GM23338 (cell line): ENCODE measurements around the gene DAZAP1. TPM values are rescaled to one million over a fixed set of nuclear protein-coding genes. Genes with fewer than 3 reads are reported as not detected.

Experiments
- ATAC-seq: fragments of 200-7000 bp; cut with Tn5 transposase; 3 replicates; pipeline ENCODE4 v1.9.1; 2020
- DNase-seq: peaks from one replicate; pipeline ENCODE4 v3.0.0-alpha.2; 2015; ENCODE audit warnings: low spot score
- H2AFZ ChIP-seq: fragments of 200-600 bp; sonication (generic); 2 replicates; pipeline ENCODE4 v1.8.0; 2016; ENCODE audit warnings: antibody characterized with exemption, mild to moderate bottlenecking, moderate library complexity
- H3F3A ChIP-seq: fragments of 200-600 bp; sonication (generic); replicated peaks from 2 replicates; pipeline ENCODE4 v1.8.0; 2017; ENCODE audit warnings: antibody characterized with exemption, mixed run types, low read depth
- H3K27ac ChIP-seq: fragments of 200-600 bp; sonication (generic); 2 replicates; pipeline ENCODE4 v1.6.1; 2016; ENCODE audit warnings: low read depth
- H3K27me3 ChIP-seq: fragments of 200-600 bp; sonication (generic); 2 replicates; pipeline ENCODE4 v1.8.0; 2016; ENCODE audit warnings: mild to moderate bottlenecking, mixed run types, moderate library complexity; ENCODE audit not compliant: insufficient read depth
- H3K36me3 ChIP-seq: fragments of 200-600 bp; sonication (generic); 2 replicates; pipeline ENCODE4 v1.8.0; 2016; ENCODE audit warnings: mild to moderate bottlenecking; ENCODE audit not compliant: insufficient read depth
- H3K4me1 ChIP-seq: fragments of 200-600 bp; sonication (generic); 2 replicates; pipeline ENCODE4 v1.8.0; 2016; ENCODE audit warnings: mild to moderate bottlenecking, moderate library complexity; ENCODE audit not compliant: insufficient read depth
- H3K4me2 ChIP-seq: fragments of 200-600 bp; sonication (generic); 2 replicates; pipeline ENCODE4 v1.7.1; 2017; ENCODE audit warnings: mixed run types
- H3K4me3 ChIP-seq: fragments of 200-600 bp; sonication (generic); 2 replicates; pipeline ENCODE4 v1.6.1; 2016; ENCODE audit warnings: mixed run types
- H3K79me2 ChIP-seq: fragments of 200-600 bp; sonication (generic); replicated peaks from 2 replicates; pipeline ENCODE4 v1.8.0; 2017; ENCODE audit warnings: mild to moderate bottlenecking; ENCODE audit not compliant: insufficient read depth
- H3K9me2 ChIP-seq: fragments of 200-600 bp; sonication (generic); 2 replicates; pipeline ENCODE4 v1.8.0; 2017; ENCODE audit not compliant: insufficient read depth
- H4K20me1 ChIP-seq: fragments of 200-600 bp; sonication (generic); replicated peaks from 2 replicates; pipeline ENCODE4 v1.8.0; 2017; ENCODE audit warnings: mild to moderate bottlenecking; ENCODE audit not compliant: insufficient read depth
- H3K27ac Mint-ChIP-seq: 2 replicates; pipeline ENCODE4 v1.8.0; 2020; ENCODE audit warnings: inconsistent platforms, mild to moderate bottlenecking, moderate library complexity, mixed read lengths
- H3K27me3 Mint-ChIP-seq: 3 replicates; pipeline ENCODE4 v1.8.0; 2022; ENCODE audit warnings: low read depth, mild to moderate bottlenecking, moderate library complexity, mixed read lengths, inconsistent platforms; ENCODE audit not compliant: insufficient read depth, poor library complexity
- H3K36me3 Mint-ChIP-seq: 3 replicates; pipeline ENCODE4 v1.8.0; 2021; ENCODE audit warnings: low read depth, mild to moderate bottlenecking, inconsistent platforms, moderate library complexity, mixed read lengths
- H3K4me1 Mint-ChIP-seq: 3 replicates; pipeline ENCODE4 v1.8.0; 2020; ENCODE audit warnings: mild to moderate bottlenecking, inconsistent platforms, mixed read lengths
- H3K4me3 Mint-ChIP-seq: 3 replicates; pipeline ENCODE4 v1.8.0; 2021; ENCODE audit warnings: moderate library complexity, mild to moderate bottlenecking, inconsistent platforms, mixed read lengths
- H3K9me3 Mint-ChIP-seq: 3 replicates; pipeline ENCODE4 v1.8.0; 2020; ENCODE audit warnings: moderate library complexity, mild to moderate bottlenecking, inconsistent platforms, mixed read lengths
- CREB1 ChIP-seq: fragments of 250-450 bp; sonication (Bioruptor Pico); IDR thresholded peaks from 2 replicates; pipeline ENCODE4 v1.5.0; 2020; ENCODE audit warnings: low read depth, mild to moderate bottlenecking, moderate library complexity
- CTCF ChIP-seq, 2 experiments: fragments of 200-600 bp in 1 of 2; sonication (generic) in 1 of 2; conservative IDR thresholded peaks; 2 replicates each; pipeline versions ENCODE4 v1.5.1 to v1.6.1; 2016 to 2017; ENCODE audit warnings: antibody characterized with exemption in 2 of 2, low read depth in 2 of 2, mild to moderate bottlenecking in 2 of 2, moderate library complexity in 1 of 2
- ETS1 ChIP-seq: IDR thresholded peaks from 2 replicates; pipeline ENCODE4 v1.6.1; 2016; ENCODE audit warnings: antibody characterized with exemption
- EZH2 ChIP-seq: fragments of 200-600 bp; sonication (generic); IDR thresholded peaks from one replicate; pipeline ENCODE4 v1.8.0; 2017; ENCODE audit warnings: antibody characterized with exemption, mild to moderate bottlenecking, low read depth; ENCODE audit not compliant: unreplicated experiment
- EZH2phosphoT487 ChIP-seq: fragments of 200-600 bp; sonication (generic); IDR thresholded peaks from one replicate; pipeline ENCODE4 v1.8.1; 2018; ENCODE audit warnings: antibody characterized with exemption; ENCODE audit not compliant: unreplicated experiment
- JUNB ChIP-seq: IDR thresholded peaks from one replicate; pipeline ENCODE4 v1.6.1; 2016; ENCODE audit warnings: antibody characterized with exemption; ENCODE audit not compliant: unreplicated experiment
- NANOG ChIP-seq: IDR thresholded peaks from 2 replicates; pipeline ENCODE4 v1.6.1; 2016; ENCODE audit warnings: antibody characterized with exemption, borderline replicate concordance
- POLR2AphosphoS5 ChIP-seq: IDR thresholded peaks from 2 replicates; pipeline ENCODE4 v1.6.1; 2016; ENCODE audit warnings: antibody characterized with exemption, low read depth
- REST ChIP-seq: IDR thresholded peaks from one replicate; pipeline ENCODE4 v1.6.1; 2018; ENCODE audit warnings: antibody characterized with exemption; ENCODE audit not compliant: unreplicated experiment
- STAT1 ChIP-seq: IDR thresholded peaks from one replicate; pipeline ENCODE4 v1.6.1; 2016; ENCODE audit warnings: antibody characterized with exemption; ENCODE audit not compliant: unreplicated experiment
- ZNF114 ChIP-seq: fragments of 250-450 bp; sonication (Bioruptor Pico); IDR thresholded peaks from 2 replicates; pipeline ENCODE4 v1.5.0; 2020; ENCODE audit warnings: mild to moderate bottlenecking, moderate library complexity
- ZNF331 ChIP-seq: fragments of 250-450 bp; sonication (Bioruptor Pico); IDR thresholded peaks from 2 replicates; pipeline ENCODE4 v1.5.0; 2020; ENCODE audit warnings: low read depth, mild to moderate bottlenecking, moderate library complexity
- ZNF462 ChIP-seq: fragments of 250-450 bp; sonication (Bioruptor Pico); IDR thresholded peaks from 2 replicates; pipeline ENCODE4 v1.5.0; 2020; ENCODE audit warnings: mild to moderate bottlenecking, moderate library complexity
- polyA plus RNA-seq: library from polyadenylated mRNA; unstranded; fragments of >200 nt; fragmentation: Nextera tagmentation; extraction: Ambion mirVana; gene quantifications from 2 replicates; pipeline ENCODE4 v1.2.1, GENCODE V29; 2016
- total RNA-seq: library from RNA; depleted of rRNA; stranded (reverse); fragments of >200 nt; shearing (Covaris generic); gene quantifications from 2 replicates; pipeline ENCODE4 v1.2.3, GENCODE V29; 2014

DAZAP1 gene
- total and polyA plus RNA-seq, 2 experiments from 2014 or later = 44.1 to 194 TPM

GRCh38 chr19:1366296-1366695 lies 41.1 kb upstream of the DAZAP1 start:
- no peaks in the 10 kb centered on the region for H3K9me2 ChIP-seq
- H3K36me3 Mint-ChIP-seq = peaks cover 82% of the 10 kb centered on the region
- no peak overlapping the region for H3K27ac ChIP-seq
- peaks cover 12% of the 10 kb centered on the region for H4K20me1 ChIP-seq
- peaks cover 26% of the 10 kb centered on the region; the same call in 1 of the 2 replicates for H3K36me3 ChIP-seq
- TF ChIP-seq POLR2AphosphoS5 = no peak
- TF ChIP-seq ETS1 = no peak
- no peak for TF ChIP-seq EZH2phosphoT487
- no peak for TF ChIP-seq JUNB
- no peak for TF ChIP-seq EZH2
- no peak for TF ChIP-seq ZNF331 (CRISPR knock-in tag)
- TF ChIP-seq ZNF114 (CRISPR knock-in tag) = no peak
- no peak for TF ChIP-seq REST
- no peak for TF ChIP-seq STAT1
- TF ChIP-seq ZNF462 (CRISPR knock-in tag) = no peak
- TF ChIP-seq CTCF (conservative IDR thresholded peaks at IDR 0.05; ENCODE audit: low read depth in 2 of 2) = no peak
- TF ChIP-seq CREB1 (CRISPR knock-in tag) = no peak
- TF ChIP-seq NANOG = no peak
- no peak for ATAC-seq
- no peaks in the 10 kb centered on the region for H3K27me3 ChIP-seq
- no peak overlapping the region for H3K4me2 ChIP-seq
- peaks cover 15% of the 10 kb centered on the region for H3K79me2 ChIP-seq
- no peak for DNase-seq
- H3K4me3 ChIP-seq = no peak overlapping the region
- H3F3A ChIP-seq = peaks cover 27% of the 10 kb centered on the region; the same call in 1 of the 2 replicates
- H3K9me3 Mint-ChIP-seq = no peaks in the 10 kb centered on the region
- no peaks in the 10 kb centered on the region; the same call in 2 of the 3 replicates for H3K4me1 Mint-ChIP-seq
- H3K27me3 Mint-ChIP-seq = peaks cover 14% of the 10 kb centered on the region
- H3K27ac Mint-ChIP-seq = no peak overlapping the region
- no peaks in the 10 kb centered on the region for H3K4me1 ChIP-seq
- no peak overlapping the region for H2AFZ ChIP-seq
- H3K4me3 Mint-ChIP-seq = no peak overlapping the region
